ENCODE results near the gene SLC6A2. TPM values are rescaled to one million over a fixed set of nuclear protein-coding genes. Genes with fewer than 3 reads are reported as not detected.

The SLC6A2 gene
- total RNA-seq (2022; extraction: Qiagen RNA extraction; ENCODE audit: low read depth), result 0.14 TPM in 1 of 5 replicates, not detected in the others

DNA sequence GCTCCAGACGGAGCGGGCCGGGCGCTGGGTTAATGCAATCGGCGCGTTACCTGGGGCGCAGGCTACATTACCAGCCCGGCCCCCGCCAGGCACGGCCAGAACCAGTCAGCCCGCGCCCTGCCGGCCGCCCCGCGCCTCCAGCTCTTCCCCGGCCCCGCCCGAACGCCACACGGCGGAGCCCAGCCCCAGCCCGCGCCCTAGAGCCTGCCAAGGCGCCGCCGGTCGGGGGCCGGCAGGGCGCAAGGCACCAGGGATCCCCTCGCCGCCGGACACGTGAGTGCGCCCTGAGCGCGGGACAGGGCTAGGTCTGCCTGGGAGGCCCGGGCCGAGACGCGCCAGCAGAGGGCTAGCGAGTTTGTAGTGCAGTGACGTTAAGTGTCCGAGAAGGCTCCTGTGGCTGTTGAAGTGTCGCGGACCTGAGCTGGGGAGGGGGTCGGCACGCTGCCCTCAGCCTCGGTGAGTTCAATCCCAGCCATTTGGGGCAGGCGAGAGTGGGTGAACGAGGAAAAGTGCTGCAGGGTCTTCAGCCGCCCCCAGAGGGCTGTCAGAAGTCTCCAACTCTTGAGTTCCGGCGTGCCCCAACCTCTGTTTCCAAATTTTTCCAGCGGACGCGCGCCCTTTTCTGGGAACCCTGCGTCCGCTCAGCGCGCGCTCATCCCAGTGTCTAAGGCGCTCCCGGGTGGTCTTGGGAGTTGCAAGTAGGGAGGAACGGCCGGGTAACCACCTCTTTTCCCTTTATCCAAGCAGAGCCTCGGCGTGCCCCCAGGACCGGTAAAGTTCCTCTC lies at the start of gene SLC6A2:
TSS of gene SLC6A2 (plus strand) at position 92 of the 785 bp plus-strand sequence. CDS start 707 bp downstream, outside the sequence.

Other genes starting within 250 kb of the SLC6A2 start
- gene MMP2, start 176.8 kb upstream of the SLC6A2 start, total RNA-seq (2022; extraction: Qiagen RNA extraction; ENCODE audit: low read depth), result 8.4 to 14.0 TPM (median 8.7 TPM) in 5 replicates
- gene LPCAT2, start 146.9 kb upstream of the SLC6A2 start, total RNA-seq (2022; extraction: Qiagen RNA extraction; ENCODE audit: low read depth), result 4.1 to 9.1 TPM (median 6.5 TPM) in 5 replicates
- not detected in 5 replicates for gene CAPNS2, start 89.3 kb upstream of the SLC6A2 start, total RNA-seq (2022; extraction: Qiagen RNA extraction; ENCODE audit: low read depth)
- gene CES1, start 177.1 kb downstream of the SLC6A2 start, total RNA-seq (2022; extraction: Qiagen RNA extraction; ENCODE audit: low read depth), result 30.8 to 52.0 TPM (median 33.8 TPM) in 5 replicates
- gene CES5A, start 219.4 kb downstream of the SLC6A2 start, total RNA-seq (2022; extraction: Qiagen RNA extraction; ENCODE audit: low read depth), result not detected in 5 replicates

Data from A549 treated with ZK216348 at 1 μM for 4 hours (cell line).